Karpas-422 (cell line): ENCODE results near the gene PER3. TPM values are rescaled to one million over a fixed set of nuclear protein-coding genes. Genes with fewer than 3 reads are reported as not detected.

Experiments used
- DNase-seq: peaks from one replicate; pipeline ENCODE4 v3.0.0-alpha.2; 2015
- H2AFZ ChIP-seq: fragments of 200-600 bp; sonication (generic); 2 replicates; pipeline ENCODE4 v1.6.1; 2014; ENCODE audit warnings: antibody characterized with exemption, low read length, mixed read lengths
- H3K27ac ChIP-seq: fragments of 200-600 bp; sonication (generic); 2 replicates; pipeline ENCODE4 v1.5.1; 2014; ENCODE audit warnings: mild to moderate bottlenecking, low read length, moderate library complexity
- H3K27me3 ChIP-seq: fragments of 200-600 bp; sonication (generic); 2 replicates; pipeline ENCODE4 v1.6.1; 2014; ENCODE audit warnings: low read length, mixed read lengths
- H3K36me3 ChIP-seq: fragments of 200-600 bp; sonication (generic); 2 replicates; pipeline ENCODE4 v1.6.1; 2014; ENCODE audit warnings: low read length, mixed read lengths; ENCODE audit not compliant: insufficient read depth
- H3K4me1 ChIP-seq: fragments of 200-600 bp; sonication (generic); 2 replicates; pipeline ENCODE4 v1.6.1; 2014; ENCODE audit warnings: mild to moderate bottlenecking, low read length, mixed read lengths
- H3K4me2 ChIP-seq: fragments of 200-600 bp; sonication (generic); 2 replicates; pipeline ENCODE4 v1.6.1; 2014; ENCODE audit warnings: low read length, low read depth, mild to moderate bottlenecking; ENCODE audit not compliant: poor library complexity, severe bottlenecking
- H3K4me3 ChIP-seq: fragments of 200-600 bp; sonication (generic); 2 replicates; pipeline ENCODE4 v1.5.1; 2014; ENCODE audit warnings: mild to moderate bottlenecking, antibody characterized with exemption, low read length, mixed read lengths
- H3K79me2 ChIP-seq: fragments of 200-600 bp; sonication (generic); 2 replicates; pipeline ENCODE4 v1.6.1; 2014; ENCODE audit warnings: mild to moderate bottlenecking, low read length, mixed read lengths
- H3K9ac ChIP-seq: fragments of 200-600 bp; sonication (generic); 2 replicates; pipeline ENCODE4 v1.6.0; 2014; ENCODE audit warnings: low read length
- H3K9me2 ChIP-seq: fragments of 200-600 bp; sonication (generic), shearing (Covaris generic); replicated peaks from 2 replicates; pipeline ENCODE4 v1.6.0; 2014; ENCODE audit warnings: mild to moderate bottlenecking, low read length, moderate library complexity; ENCODE audit not compliant: insufficient read depth
- H3K9me3 ChIP-seq: fragments of 300-700, 200-600 bp; sonication (generic); 2 replicates; pipeline ENCODE4 v1.6.1; 2014; ENCODE audit warnings: low read length, mixed read lengths
- H4K20me1 ChIP-seq: fragments of 200-600 bp; sonication (generic); 2 replicates; pipeline ENCODE4 v1.6.1; 2014; ENCODE audit warnings: mild to moderate bottlenecking, antibody characterized with exemption, low read length, low read depth; ENCODE audit not compliant: insufficient read depth
- total RNA-seq: library from RNA; depleted of rRNA; stranded (reverse); fragments of >200 nt; shearing (Covaris generic); gene quantifications from 2 replicates; pipeline ENCODE4 v1.2.3, GENCODE V29; 2014; ENCODE audit warnings: low replicate concordance

The PER3 gene
- total RNA-seq, 1 experiment from 2014 or later, result 3.5 TPM

GRCh38 chr1:7859406-7859805, 75.3 kb downstream of the PER3 start:
- Histone ChIP-seq H3K79me2 (no peaks in the 10 kb centered on the region), H4K20me1 (no peaks in the 10 kb centered on the region), H3K27me3 (no peaks in the 10 kb centered on the region)

GRCh38 chr1:7860130-7860529, 76.0 kb downstream of the PER3 start:
- Histone ChIP-seq H3K4me2 (no peak overlapping the region), H2AFZ (no peak overlapping the region)
- no peak for DNase-seq

More at GRCh38 chr1:7859406-7859805, 75.3 kb downstream of the PER3 start:
- no peaks in the 10 kb centered on the region for H3K9me2 ChIP-seq
- no peak overlapping the region for H3K9ac ChIP-seq
- no peaks in the 10 kb centered on the region for H3K36me3 ChIP-seq
- H2AFZ ChIP-seq, result no peak overlapping the region
- no peak for DNase-seq
- no peaks in the 10 kb centered on the region for H3K9me3 ChIP-seq
- no peak overlapping the region for H3K27ac ChIP-seq
- H3K4me1 ChIP-seq, result no peaks in the 10 kb centered on the region
- H3K4me2 ChIP-seq, result no peak overlapping the region
- H3K4me3 ChIP-seq, result no peak overlapping the region

GRCh38 chr1:7861452-7861851, 77.4 kb downstream of the PER3 start:
- no peaks in the 10 kb centered on the region for H3K9me3 ChIP-seq
- H4K20me1 ChIP-seq, result no peaks in the 10 kb centered on the region
- H3K4me2 ChIP-seq, result no peak overlapping the region
- no peaks in the 10 kb centered on the region for H3K27me3 ChIP-seq
- no peak overlapping the region for H3K27ac ChIP-seq
- no peak overlapping the region for H3K9ac ChIP-seq
- no peak overlapping the region for H3K4me3 ChIP-seq
- H3K36me3 ChIP-seq, result no peaks in the 10 kb centered on the region
- H2AFZ ChIP-seq, result no peak overlapping the region
- no peaks in the 10 kb centered on the region for H3K9me2 ChIP-seq
- no peak for DNase-seq
- H3K79me2 ChIP-seq, result no peaks in the 10 kb centered on the region
- no peaks in the 10 kb centered on the region for H3K4me1 ChIP-seq

More at GRCh38 chr1:7860130-7860529, 76.0 kb downstream of the PER3 start:
- Histone ChIP-seq H3K79me2 (no peaks in the 10 kb centered on the region), H3K4me3 (no peak overlapping the region), H3K9me3 (no peaks in the 10 kb centered on the region), H3K9ac (no peak overlapping the region), H3K4me1 (no peaks in the 10 kb centered on the region), H3K36me3 (no peaks in the 10 kb centered on the region), H3K9me2 (no peaks in the 10 kb centered on the region), H3K27me3 (no peaks in the 10 kb centered on the region), H3K27ac (no peak overlapping the region), H4K20me1 (no peaks in the 10 kb centered on the region)

GRCh38 chr1:7862211-7863060, 78.3 kb downstream of the PER3 start:
- Histone ChIP-seq H3K9ac (no peak overlapping the region), H2AFZ (no peak overlapping the region), H3K36me3 (no peaks in the 10 kb centered on the region), H3K9me3 (no peaks in the 10 kb centered on the region), H3K79me2 (no peaks in the 10 kb centered on the region), H4K20me1 (no peaks in the 10 kb centered on the region), H3K27ac (no peak overlapping the region), H3K4me2 (no peak overlapping the region), H3K4me3 (no peak overlapping the region), H3K4me1 (no peaks in the 10 kb centered on the region), H3K27me3 (no peaks in the 10 kb centered on the region), H3K9me2 (no peaks in the 10 kb centered on the region)
- DNase-seq, result no peak

- DNase-seq, result no peak
- Histone ChIP-seq H3K9ac (no peak overlapping the region), H3K27ac (no peak overlapping the region)
These were observed 79.8 kb downstream of the PER3 start for GRCh38 chr1:7863756-7864328.

GRCh38 chr1:7865978-7866377, 81.9 kb downstream of the PER3 start:
- Histone ChIP-seq H3K4me1 (no peaks in the 10 kb centered on the region), H3K79me2 (no peaks in the 10 kb centered on the region), H3K36me3 (no peaks in the 10 kb centered on the region), H3K4me3 (no peak overlapping the region), H3K4me2 (no peak overlapping the region), H3K9ac (no peak overlapping the region), H4K20me1 (no peaks in the 10 kb centered on the region), H2AFZ (no peak overlapping the region), H3K27ac (no peak overlapping the region), H3K9me3 (no peaks in the 10 kb centered on the region), H3K9me2 (no peaks in the 10 kb centered on the region), H3K27me3 (no peaks in the 10 kb centered on the region)
- DNase-seq, result no peak

More at GRCh38 chr1:7863756-7864328, 79.8 kb downstream of the PER3 start:
- H2AFZ ChIP-seq, result no peak overlapping the region
- H3K4me1 ChIP-seq, result no peaks in the 10 kb centered on the region
- H3K27me3 ChIP-seq, result no peaks in the 10 kb centered on the region
- H3K4me2 ChIP-seq, result no peak overlapping the region
- no peaks in the 10 kb centered on the region for H3K9me3 ChIP-seq
- no peaks in the 10 kb centered on the region for H3K79me2 ChIP-seq
- H3K9me2 ChIP-seq, result no peaks in the 10 kb centered on the region
- no peaks in the 10 kb centered on the region for H3K36me3 ChIP-seq
- no peak overlapping the region for H3K4me3 ChIP-seq
- no peaks in the 10 kb centered on the region for H4K20me1 ChIP-seq

- DNase-seq, result no peak
- no peak overlapping the region for H3K9ac ChIP-seq
- no peak overlapping the region for H3K4me3 ChIP-seq
- no peak overlapping the region for H2AFZ ChIP-seq
- no peak overlapping the region for H3K27ac ChIP-seq
- no peak overlapping the region for H3K4me2 ChIP-seq
- H3K9me3 ChIP-seq, result no peaks in the 10 kb centered on the region
- no peaks in the 10 kb centered on the region for H4K20me1 ChIP-seq
- no peaks in the 10 kb centered on the region for H3K79me2 ChIP-seq
- no peaks in the 10 kb centered on the region for H3K4me1 ChIP-seq
- no peaks in the 10 kb centered on the region for H3K36me3 ChIP-seq
- H3K9me2 ChIP-seq, result no peaks in the 10 kb centered on the region
- H3K27me3 ChIP-seq, result no peaks in the 10 kb centered on the region
These were observed 84.1 kb downstream of the PER3 start for GRCh38 chr1:7868070-7868780.
